BE2C (cell line): Measurements from ENCODE around the gene SAFB.

ENCODE experiments used
- DNase-seq: peaks from one replicate; pipeline ENCODE4 v3.0.0-alpha.2; 2020
- H3K27me3 ChIP-seq: fragments of 250-450 bp; sonication (Bioruptor Pico); 2 replicates; pipeline ENCODE4 v1.5.1; 2020; ENCODE audit warnings: mild to moderate bottlenecking
- H3K36me3 ChIP-seq: fragments of 250-450 bp; sonication (Bioruptor Pico); 2 replicates; pipeline ENCODE4 v1.5.1; 2020; ENCODE audit warnings: mild to moderate bottlenecking
- H3K4me1 ChIP-seq: fragments of 250-450 bp; sonication (Bioruptor Pico); 2 replicates; pipeline ENCODE4 v1.5.1; 2020
- H3K4me3 ChIP-seq: 2 replicates; pipeline ENCODE4 v1.5.1; 2011; ENCODE audit warnings: low read depth, low read length
- H3K9me3 ChIP-seq: fragments of 250-450 bp; sonication (Bioruptor Pico); 2 replicates; pipeline ENCODE4 v1.5.1; 2020
- CTCF ChIP-seq: IDR thresholded peaks from 2 replicates; pipeline ENCODE4 v1.5.1; 2012; ENCODE audit warnings: mild to moderate bottlenecking, low read depth, low read length

SAFB gene

GRCh38 chr19:5692723-5693194 lies 69.9 kb downstream of the SAFB start:
- TF ChIP-seq CTCF = no peak
- Histone ChIP-seq H3K4me3 (no peak overlapping the region), H3K9me3 (no peaks in the 10 kb centered on the region), H3K36me3 (peaks cover 67% of the 10 kb centered on the region), H3K4me1 (peaks cover 7% of the 10 kb centered on the region; the same call in 1 of the 2 replicates), H3K27me3 (no peaks in the 10 kb centered on the region)
- DNase-seq = no peak

- DNase-seq = no peak
- Histone ChIP-seq H3K27me3 (no peaks in the 10 kb centered on the region), H3K9me3 (no peaks in the 10 kb centered on the region), H3K4me3 (no peak overlapping the region), H3K4me1 (peaks cover 7% of the 10 kb centered on the region; the same call in 1 of the 2 replicates), H3K36me3 (peaks cover 71% of the 10 kb centered on the region)
- no peak for TF ChIP-seq CTCF
These were observed 70.6 kb downstream of the SAFB start for GRCh38 chr19:5693195-5694166.

DNA sequence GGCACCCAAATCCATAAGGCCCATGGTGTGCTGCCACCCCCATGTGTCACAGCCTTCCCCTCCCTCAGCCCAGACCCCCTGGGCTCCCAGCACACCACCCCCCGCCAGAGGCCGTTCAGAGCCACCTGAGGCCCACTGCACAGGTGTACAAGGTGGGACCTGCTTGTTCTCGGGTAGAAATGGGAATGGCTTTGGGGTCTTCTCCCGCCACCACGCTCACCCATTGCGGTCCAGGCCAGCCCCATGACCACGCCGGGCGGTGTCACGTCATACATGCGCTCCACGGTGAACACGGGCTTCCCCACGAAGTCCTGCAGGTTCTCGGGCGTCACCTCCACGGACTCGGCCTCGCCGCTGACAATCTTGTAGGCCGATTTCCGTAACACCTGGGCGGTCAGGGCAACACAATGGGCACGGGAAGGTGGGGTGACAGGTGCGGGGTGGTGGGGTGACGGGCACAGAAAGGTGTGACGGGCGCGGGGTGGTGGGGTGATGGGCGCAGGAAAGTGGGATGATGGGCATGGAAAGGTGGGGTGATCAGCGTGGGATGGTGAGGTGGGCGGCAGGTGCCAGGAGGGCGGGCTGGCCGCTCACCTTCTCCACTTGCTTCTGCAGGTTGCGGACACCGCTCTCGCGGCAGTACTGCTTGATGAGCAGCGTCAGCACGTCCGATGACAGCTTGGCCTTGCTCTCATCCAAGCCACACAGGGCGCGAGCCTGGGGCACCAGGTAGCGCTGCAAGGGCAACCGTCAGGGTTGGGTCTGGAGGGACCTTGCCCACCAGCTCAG lies 71.5 kb downstream of the SAFB start:
- DNase-seq = no peak
- Histone ChIP-seq H3K4me1 (peaks cover 7% of the 10 kb centered on the region; the same call in 1 of the 2 replicates), H3K9me3 (no peaks in the 10 kb centered on the region), H3K27me3 (no peaks in the 10 kb centered on the region), H3K36me3 (peaks cover 80% of the 10 kb centered on the region), H3K4me3 (no peak overlapping the region)
- TF ChIP-seq CTCF = no peak

DNA sequence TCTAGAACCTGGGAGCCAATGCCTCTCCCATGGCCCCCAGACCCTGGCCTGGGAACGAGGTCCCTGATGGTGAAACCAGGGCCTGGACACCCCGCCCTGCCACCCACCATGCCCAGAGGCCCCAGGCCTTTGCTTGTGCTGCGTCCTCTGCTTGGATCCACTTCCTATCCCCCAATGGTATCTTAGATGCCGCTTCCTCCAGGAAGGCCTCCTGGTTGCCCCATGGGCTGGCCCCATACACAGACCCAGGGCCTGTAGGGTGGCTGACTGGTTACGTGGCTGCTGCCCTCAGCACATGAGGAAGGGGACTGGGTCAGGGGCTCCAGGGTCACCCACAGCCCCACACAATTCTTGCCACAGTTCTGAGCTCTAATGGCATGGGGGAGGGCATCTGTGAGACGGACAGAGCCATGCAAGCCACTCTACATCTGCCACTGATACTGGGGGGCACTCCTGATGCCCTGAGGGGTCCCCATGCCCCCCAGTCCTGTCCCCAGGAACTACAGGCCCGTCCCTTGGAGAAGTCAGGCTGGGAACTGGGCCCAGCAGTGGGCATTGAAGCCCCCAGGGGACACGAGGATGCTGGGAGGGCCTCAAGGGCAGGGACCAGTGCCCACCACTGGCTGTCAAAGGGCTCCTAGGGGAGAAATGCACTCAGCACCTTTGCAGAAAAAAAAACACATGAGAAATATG lies 72.2 kb downstream of the SAFB start:
- H3K27me3 ChIP-seq = no peaks in the 10 kb centered on the region
- peak; percentile 14 for DNase-seq
- H3K9me3 ChIP-seq = no peaks in the 10 kb centered on the region
- no peak overlapping the region for H3K4me3 ChIP-seq
- no peak for TF ChIP-seq CTCF
- H3K4me1 ChIP-seq = peaks cover 7% of the 10 kb centered on the region; the same call in 1 of the 2 replicates
- H3K36me3 ChIP-seq = peaks cover 88% of the 10 kb centered on the region

GRCh38 chr19:5695649-5696195 lies 72.8 kb downstream of the SAFB start:
- peaks cover 91% of the 10 kb centered on the region for H3K36me3 ChIP-seq
- peak; percentile 29 for DNase-seq
- H3K4me1 ChIP-seq = peaks cover 7% of the 10 kb centered on the region; the same call in 1 of the 2 replicates

More at GRCh38 chr19:5695649-5696195, 72.8 kb downstream of the SAFB start:
- Histone ChIP-seq H3K9me3 (no peaks in the 10 kb centered on the region), H3K27me3 (no peaks in the 10 kb centered on the region), H3K4me3 (no peak overlapping the region)
- no peak for TF ChIP-seq CTCF
